ENCODE measurements around the gene ZNF574. TPM values are rescaled to one million over a fixed set of nuclear protein-coding genes. Genes with fewer than 3 reads are reported as not detected.

ZNF574 gene
- polyA plus RNA-seq, 1 of the 3 experiments (the other 2 are of a cell fraction), result 8.5 TPM

- no peaks in the 10 kb centered on the region for H3K9me2 ChIP-seq
- peaks cover 6% of the 10 kb centered on the region for H3F3A ChIP-seq (replicated peaks; ENCODE audit: insufficient read depth)
- H4K20me1 ChIP-seq (ENCODE audit: insufficient read depth), result peaks cover 32% of the 10 kb centered on the region
- H3K79me2 ChIP-seq (ENCODE audit: insufficient read depth), result peaks cover 42% of the 10 kb centered on the region
- peak overlapping the region; percentile 93 for H3K9ac ChIP-seq
- H3K9me3 ChIP-seq, result no peaks in the 10 kb centered on the region
- H3K4me1 ChIP-seq (ENCODE audit: control insufficient read depth in 1 of 2, insufficient read depth in 2 of 2, low read depth in 1 of 2, low read length in 1 of 2), result peaks cover 7 to 18% of the 10 kb centered on the region in 2 experiments; a peak in 2 of 4 replicates
- no peaks in the 10 kb centered on the region for H3K27me3 ChIP-seq (ENCODE audit: insufficient read depth)
- peak overlapping the region; percentile 72 to 73 for H3K27ac ChIP-seq (ENCODE audit: low read depth in 2 of 2, low read length in 1 of 2)
- ChIA-PET POLR2A (no interaction called here), CTCF (no interaction called here)
- TF ChIP-seq MEF2A (IDR thresholded peaks at IDR 0.05; ENCODE audit: borderline replicate concordance, low read depth), result no peak
- TF ChIP-seq EZH2phosphoT487 (IDR thresholded peaks at IDR 0.05; ENCODE audit: borderline replicate concordance, low read depth), result no peak
- TF ChIP-seq SMC3 (IDR thresholded peaks at IDR 0.05; ENCODE audit: low read depth, low read length), result no peak
- TF ChIP-seq YY1 (IDR thresholded peaks at IDR 0.05; ENCODE audit: low read depth), result no peak
- no peak for TF ChIP-seq NFIC (IDR thresholded peaks at IDR 0.05; ENCODE audit: borderline replicate concordance)
- TF ChIP-seq RAD21 (IDR thresholded peaks at IDR 0.05; ENCODE audit: low read length), result no peak
- no peak for TF ChIP-seq RXRA (IDR thresholded peaks at IDR 0.05; ENCODE audit: borderline replicate concordance, low read depth)
- TF ChIP-seq CTCF (IDR thresholded peaks at IDR 0.05), result no peak
- TF ChIP-seq USF2 (IDR thresholded peaks at IDR 0.05; ENCODE audit: borderline replicate concordance, low read depth, low read length), result no peak
- TF ChIP-seq MXI1 (IDR thresholded peaks at IDR 0.05; ENCODE audit: low read depth, low read length), result no peak
- TF ChIP-seq MAX (IDR thresholded peaks at IDR 0.05; ENCODE audit: low read depth), result no peak
- TF ChIP-seq GABPA (IDR thresholded peaks at IDR 0.05; ENCODE audit: low read depth), result no peak
- no peak for TF ChIP-seq FOXM1 (IDR thresholded peaks at IDR 0.05; ENCODE audit: low read depth)
- no peak for TF ChIP-seq EP300 (IDR thresholded peaks at IDR 0.05; ENCODE audit: borderline replicate concordance in 1 of 2, low read depth in 1 of 2, low read length in 1 of 2)
- TF ChIP-seq FOSL2 (IDR thresholded peaks at IDR 0.05; ENCODE audit: borderline replicate concordance, low read depth), result no peak
- TF ChIP-seq IRF3 (IDR thresholded peaks at IDR 0.05; ENCODE audit: low read depth, low read length), result no peak
- no peak for TF ChIP-seq SIN3A (IDR thresholded peaks at IDR 0.05; ENCODE audit: borderline replicate concordance, low read depth, low read length)
- TF ChIP-seq PBX3 (IDR thresholded peaks at IDR 0.05), result no peak
- TF ChIP-seq CHD2 (IDR thresholded peaks at IDR 0.05; ENCODE audit: low read length, partially characterized antibody), result no peak
- DNase-seq, result no peak
- peak overlapping the region; percentile 72 to 73 for H3K4me3 ChIP-seq (ENCODE audit: low read depth in 2 of 2, low read length in 1 of 2)
- 8% methylated on average over 3 of the region's 3 CpGs for WGBS (ENCODE audit: low lambda C conversion rate)
- peaks cover 17 to 18% of the 10 kb centered on the region in 2 experiments for H3K36me3 ChIP-seq (replicated peaks in 1 of 2; ENCODE audit: control insufficient read depth in 1 of 2, insufficient read depth in 2 of 2, low read length in 1 of 2)
- H3K4me2 ChIP-seq, result peak overlapping the region; percentile 86
- peak overlapping the region; percentile 85 for H2AFZ ChIP-seq (ENCODE audit: low read depth)
These were observed 676 bp upstream of the ZNF574 start for GRCh38 chr19:42075364-42075615.
